Activated CD4-positive, alpha-beta T cell treated with anti-CD3 and anti-CD28 coated beads, Interleukin-2, amount 50 U/mL, for 1 hour (primary cell): ENCODE data around the gene CDYL.

Experiments used
- DNase-seq: peaks from one replicate; pipeline ENCODE4 v3.0.0-alpha.2; 2020

The CDYL gene

DNA sequence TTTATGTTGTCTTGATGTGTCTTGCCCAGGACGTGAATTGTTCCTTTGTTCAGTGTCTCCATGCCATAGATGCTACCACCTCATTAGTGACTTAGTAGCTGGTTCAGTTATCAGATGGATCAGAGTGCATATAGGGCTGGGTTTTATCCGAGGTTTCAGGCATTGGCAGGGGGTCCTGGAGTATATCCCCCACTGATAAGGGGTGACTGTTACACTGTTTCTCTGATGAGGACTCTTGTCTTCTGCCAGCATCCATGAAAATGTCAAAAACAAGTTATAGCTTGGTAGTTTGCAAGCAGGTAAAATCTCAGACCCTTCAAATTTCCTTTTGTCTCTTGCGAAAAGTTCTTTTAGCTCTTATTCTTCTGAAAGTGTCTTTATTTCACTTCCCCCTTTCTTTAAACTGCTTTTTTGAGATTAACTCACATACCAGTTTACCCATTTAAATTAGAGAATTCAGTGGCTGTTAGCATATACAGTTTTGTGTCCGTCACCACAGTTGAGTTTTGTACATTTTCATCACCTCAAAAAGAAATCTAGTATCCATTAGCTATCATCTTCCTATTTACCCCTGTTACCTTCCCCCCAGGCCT is 109.2 kb downstream of the CDYL start:
- no peak for DNase-seq

DNA sequence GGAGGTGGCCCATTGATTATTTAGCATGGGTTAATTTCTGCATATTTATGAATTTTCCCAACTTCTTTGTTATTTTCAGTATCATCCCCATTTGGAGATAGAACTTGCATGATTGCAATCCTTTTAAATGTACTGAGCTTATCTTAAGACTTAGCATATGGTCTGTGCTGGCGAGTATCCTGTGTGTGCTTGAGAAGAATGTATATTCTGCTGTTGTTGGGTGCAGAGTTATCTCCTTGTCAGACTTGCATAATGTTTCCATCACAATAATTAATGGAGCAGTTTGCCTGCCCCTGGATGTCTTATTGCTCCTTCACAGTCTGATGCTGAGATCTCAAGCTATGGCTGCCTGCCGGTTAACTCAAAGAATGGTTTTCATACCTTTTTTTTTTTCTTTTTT is 112.6 kb downstream of the CDYL start:
- no peak for DNase-seq

DNA sequence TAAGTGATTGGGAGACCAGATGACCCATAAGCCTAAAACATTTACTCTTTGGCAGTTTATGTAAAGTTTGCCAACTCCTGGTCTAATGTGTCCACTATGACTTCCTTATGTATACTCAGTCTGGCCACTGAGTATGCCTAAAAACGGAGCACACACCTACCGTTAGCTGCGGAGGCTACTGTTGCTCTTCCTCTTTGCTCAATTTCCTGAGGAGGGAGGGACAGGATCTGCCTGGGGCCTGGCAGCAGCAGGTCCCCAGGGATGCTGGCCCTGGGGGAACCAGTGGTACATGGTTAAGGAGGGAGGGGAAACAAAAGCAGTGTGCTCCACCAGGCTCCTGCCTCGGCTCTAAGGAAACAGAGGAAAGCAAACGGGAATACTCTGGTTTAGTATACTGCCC is 113.5 kb downstream of the CDYL start:
- no peak for DNase-seq

DNA sequence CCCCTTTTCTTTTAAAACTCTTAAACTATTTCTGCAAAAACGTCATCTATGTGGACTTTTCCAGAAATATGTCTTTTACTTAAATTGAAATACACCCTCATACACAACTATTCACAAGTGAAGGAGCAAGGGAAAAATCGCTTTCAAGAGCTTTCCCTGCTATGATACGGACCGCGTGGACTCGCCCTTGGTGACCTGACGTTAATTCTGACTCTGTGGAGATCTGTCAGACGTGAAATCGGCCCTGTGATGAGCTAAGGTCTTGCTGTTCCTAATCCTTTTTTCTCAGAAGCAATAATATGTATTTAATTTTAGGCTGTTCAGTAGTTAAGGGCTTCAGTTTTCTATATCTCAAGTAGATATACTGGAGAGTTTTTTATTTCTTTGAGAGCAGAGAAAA is 114.0 kb downstream of the CDYL start:
- no peak for DNase-seq

DNA sequence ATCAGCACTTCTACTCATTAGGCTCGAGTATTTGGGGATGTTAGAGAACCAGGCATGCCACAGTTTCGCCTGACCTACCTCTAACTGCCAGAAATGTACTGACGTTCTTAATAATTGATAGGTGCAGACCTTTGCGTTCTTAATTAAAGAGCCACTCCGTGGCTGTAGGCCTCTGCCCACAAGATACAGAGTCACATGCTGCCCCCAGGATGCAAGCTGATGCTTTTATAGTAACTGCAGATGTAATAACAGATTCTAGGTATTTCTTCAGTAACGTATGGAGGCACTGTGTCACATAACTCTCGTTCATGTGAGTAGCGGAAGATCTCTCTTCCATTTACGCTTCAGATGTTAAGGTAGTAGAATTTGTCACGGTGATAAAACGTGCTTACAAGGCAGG is 114.4 kb downstream of the CDYL start:
- no peak for DNase-seq

DNA sequence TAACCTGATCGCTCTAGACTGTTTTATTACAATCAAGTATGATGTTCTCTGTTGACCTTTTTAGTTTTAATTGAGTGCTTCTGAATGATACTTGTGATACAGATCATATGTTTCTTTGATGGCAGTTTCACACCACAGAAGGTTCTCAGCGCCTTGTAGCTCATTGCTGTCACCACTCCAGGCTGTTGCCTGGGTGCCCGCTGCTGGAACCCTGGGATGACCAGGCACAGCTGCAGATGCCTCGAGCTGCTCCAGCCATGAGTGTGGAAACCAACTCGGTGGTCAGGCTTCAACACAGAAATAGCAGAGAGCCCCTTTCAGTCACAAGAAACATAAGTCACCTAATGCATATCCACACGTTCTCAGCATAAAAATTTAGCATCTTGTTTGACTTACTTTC is 114.9 kb downstream of the CDYL start:
- no peak for DNase-seq

DNA sequence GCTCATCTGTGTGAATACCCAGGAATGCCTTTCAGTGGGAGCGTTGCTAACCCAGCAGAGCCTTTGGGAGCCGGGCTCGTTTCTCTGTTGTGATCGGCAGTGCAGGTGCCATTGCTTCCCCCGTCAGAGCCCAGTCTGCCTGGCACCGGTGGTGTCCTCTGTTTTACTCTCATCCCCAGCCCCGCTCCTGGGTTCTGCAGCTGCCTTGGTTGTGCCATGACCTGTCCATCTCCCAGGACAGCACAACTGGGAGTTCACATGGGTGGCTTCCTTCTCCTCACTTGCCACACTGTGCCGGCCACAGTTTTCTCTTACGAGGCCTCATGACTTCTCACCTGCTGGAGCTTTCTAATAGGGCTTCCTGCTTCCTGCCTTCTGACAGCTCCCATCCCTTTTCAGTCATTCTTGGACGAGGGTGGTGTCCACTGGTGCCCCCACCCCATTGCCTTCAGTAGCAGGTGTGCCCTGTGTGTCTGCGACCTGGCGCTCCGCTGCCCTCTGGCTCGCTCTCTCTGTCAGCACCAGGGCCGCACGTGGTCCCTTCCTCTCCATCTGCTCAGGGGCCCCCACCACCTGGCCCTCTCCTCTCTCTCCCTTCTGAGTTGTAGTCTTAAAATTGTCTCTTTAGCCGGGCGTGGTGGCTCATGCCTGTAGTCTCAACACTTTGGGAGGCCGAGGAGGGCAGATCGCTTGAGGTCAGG is 116.7 kb downstream of the CDYL start:
- no peak for DNase-seq

DNA sequence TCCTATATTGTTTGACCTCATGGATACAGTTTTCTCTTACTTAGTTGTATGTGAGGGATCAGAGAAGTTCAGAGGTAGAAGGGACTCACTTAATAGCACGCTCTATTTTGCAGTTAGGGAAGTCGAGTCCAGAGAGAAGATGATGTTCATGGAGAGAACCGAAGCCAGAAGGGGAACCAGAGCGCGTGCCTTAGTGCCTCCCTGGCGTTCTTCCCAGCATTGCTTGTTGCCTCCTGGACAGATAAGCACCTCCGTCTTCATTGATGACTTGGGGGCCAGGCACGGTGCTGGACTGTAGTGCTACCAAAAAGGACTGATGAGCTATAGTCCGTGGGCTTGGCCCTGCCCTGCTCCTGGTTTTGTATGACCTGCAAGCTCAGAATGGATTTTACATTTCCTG is 117.8 kb downstream of the CDYL start:
- no peak for DNase-seq

DNA sequence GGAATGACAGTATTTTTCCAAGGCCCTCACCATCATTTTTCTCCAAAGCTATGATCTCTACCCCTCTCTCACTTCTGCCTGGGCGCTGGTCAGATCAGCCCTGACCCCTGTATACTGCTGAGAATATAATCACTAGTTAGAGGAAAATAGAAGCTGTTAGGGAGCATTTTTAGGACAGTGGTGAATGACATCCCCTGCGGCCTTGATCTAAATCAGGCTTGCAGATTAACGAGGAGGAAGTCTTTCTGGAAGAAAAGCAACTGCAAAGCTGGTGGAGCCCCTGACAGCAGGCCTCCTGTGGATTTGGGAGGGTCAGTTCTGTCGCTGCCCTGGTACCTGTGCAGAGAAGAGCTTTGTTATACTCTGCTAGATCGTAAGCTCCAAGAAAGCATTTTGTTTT is 119.8 kb downstream of the CDYL start:
- no peak for DNase-seq

DNA sequence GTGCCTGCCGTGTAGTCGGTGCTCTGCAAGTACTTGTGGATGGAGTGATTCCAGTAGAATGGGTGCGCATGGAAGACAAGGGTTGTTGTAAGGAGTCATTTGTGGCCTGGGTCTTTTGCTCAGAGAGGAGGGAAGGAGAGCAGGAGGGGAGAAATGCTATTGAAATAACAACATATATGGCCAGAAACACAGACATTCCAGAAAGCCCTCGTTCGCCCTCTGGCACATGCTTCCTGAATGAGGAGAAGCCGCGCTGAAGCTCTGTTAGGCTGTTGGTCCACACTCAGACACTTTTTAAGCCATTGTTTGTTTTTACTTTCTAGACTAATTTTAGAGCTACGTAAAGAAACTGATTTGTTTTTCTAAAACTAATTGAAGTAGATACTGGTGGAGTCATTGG is 120.2 kb downstream of the CDYL start:
- no peak for DNase-seq

DNA sequence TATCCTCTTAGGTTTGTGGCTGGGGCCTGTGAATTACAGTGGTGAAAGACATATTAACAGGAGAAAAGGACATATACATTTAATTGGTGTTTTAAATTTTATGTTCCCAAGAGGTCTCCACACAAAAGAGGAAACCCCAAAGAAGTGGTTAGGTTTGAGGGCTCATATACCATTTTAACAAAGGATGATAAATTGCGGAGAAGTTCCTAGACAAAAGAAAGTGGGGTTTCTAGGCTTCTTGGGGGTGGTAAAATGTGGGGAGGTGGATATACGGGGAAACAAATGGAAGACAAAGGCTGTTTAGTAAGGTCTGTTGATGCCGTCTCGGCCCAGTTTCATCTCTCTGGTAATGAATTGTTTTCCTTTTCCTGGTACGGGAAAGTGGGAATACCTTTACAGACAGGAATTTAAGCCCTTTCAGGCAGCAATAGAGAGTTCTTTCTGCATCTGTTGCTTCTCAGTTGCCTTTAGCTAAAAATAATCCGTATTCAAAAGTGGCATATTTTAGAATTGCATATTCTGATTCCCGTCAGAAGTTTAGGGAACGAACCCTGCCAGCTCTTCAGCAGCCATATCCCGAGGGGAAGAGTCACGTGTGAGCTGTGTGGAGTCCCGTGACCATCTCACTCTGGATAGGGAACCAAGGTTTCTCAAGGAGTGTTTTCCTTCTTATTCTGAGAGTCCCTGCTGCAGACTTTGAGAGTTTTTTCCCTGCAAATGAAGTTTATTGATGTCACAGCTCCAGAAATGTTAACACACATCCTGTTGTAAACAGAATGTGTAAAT is 123.2 kb downstream of the CDYL start:
- DNase-seq, result no peak

DNA sequence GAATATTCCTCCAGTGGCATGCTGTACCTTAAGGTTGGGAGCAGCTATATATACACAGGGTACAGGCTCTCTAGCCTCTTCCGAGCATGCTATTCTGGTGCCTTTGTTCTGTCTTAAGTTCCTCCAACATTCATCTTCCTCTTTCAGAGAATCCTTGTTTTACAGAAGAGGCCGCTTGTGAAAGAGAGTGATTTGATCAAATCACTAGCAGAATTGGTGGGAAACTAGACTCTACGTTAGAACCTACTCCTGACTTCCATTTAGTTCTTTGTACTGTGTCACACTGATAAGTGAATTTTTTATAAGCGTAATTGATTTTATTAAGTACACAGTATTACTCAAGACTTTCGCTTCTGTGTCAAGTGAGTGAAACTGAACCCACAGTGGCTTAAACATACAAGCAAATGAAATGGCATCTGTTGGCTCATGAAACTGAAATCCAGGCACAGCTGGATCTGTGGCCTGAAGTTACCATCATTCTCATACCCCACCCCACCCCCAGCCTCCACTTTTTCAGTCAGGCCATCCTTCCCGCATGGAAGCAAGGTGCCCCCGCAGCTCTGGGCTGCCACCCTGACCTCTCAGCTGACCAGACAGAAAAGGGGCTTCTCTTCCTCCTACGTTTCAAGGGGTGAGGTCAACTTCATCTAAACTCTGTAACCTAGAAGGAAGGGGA is 125.3 kb downstream of the CDYL start:
- no peak for DNase-seq

DNA sequence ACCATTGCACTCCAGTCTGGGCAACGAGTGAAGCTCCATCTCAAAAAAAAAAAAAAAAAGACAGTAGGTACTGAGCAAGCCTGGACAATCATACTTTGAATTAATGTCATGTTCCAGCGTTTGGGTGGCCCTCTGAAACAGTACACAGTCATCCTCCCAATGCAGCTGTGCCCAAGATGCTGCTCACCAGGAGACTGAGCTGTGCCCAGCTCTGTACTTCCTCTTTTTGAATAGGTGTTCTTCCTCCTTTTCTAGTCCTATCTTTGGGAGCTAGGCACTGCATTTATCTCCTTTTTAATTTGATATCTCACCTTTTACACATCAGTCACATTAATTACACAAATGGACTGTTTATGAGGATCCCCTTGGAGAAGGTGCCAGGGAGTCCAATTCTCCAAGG is 126.2 kb downstream of the CDYL start:
- no peak for DNase-seq

DNA sequence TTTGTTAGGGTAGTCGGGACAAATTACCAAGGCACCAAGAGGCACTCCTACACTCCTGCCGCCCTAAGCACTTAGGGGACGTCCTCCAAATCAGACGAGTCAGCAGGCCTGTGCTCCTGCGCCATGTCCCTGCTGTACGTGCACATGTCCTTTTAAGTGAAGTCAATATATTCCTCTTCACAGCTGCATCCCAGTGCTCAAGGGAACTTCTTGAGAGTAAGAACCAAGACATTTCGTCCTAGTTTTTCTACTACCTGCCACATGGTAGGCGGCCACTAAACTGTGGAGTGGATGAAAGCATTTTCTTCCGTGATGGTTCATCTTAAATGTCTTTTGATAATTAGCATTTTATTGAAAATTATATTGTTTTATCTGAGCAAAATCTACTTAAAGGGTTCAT is 126.9 kb downstream of the CDYL start:
- DNase-seq, result no peak

DNA sequence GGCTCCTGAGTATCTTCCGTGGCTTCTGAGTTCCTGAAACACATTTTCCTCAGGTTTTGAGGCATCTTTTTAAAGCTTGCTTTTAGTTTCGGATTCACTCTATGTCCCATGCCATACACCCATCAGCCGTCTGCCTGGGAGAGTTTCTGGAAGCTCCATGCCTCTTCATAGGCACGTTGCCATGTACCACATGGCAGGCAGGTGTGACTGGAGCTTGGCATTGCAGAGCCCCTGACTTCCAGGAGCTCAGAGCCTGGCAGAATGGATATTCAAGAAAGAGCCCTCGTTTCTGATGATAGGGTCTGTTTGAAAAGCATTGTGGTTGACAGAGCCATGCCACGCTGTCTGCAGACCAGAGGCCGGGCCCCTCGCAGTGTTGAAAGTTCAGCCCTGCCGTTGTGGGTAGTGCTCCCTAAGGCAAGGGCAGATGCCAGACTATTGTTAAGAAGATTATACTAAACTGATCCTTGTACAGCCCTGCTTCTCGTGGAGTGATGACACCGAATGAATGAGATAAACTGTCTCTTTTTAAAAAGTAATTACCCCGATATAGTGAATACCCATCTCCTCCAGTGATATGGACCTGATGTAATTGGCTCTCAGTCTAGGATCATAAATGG is 127.7 kb downstream of the CDYL start:
- DNase-seq, result no peak

DNA sequence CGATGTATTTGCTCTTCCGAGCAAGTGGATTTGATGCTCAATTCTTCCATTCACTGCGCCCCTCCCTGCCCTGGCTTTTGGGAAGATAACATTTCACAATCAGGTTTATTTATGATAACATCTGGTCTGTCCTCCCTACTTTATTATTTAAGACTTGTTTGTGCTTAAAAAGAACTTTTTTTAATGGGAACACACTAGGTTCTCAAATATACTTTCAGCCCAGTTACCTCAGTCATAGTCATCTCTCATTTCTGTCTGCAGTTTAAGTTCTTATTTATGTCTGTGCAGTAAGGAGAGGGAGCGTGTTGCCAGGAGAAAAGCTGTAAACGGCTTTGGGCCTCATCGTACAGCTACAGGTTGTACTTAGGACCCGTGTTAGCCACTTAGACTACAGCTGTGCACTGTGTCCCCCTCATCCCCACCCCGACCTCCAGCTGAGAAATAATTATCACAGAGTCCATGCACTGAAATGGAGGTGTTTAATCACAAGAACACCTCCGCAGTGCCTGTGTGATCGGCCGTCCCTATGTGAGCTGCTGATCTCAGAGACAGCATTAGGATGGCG is 128.3 kb downstream of the CDYL start:
- DNase-seq, result no peak

DNA sequence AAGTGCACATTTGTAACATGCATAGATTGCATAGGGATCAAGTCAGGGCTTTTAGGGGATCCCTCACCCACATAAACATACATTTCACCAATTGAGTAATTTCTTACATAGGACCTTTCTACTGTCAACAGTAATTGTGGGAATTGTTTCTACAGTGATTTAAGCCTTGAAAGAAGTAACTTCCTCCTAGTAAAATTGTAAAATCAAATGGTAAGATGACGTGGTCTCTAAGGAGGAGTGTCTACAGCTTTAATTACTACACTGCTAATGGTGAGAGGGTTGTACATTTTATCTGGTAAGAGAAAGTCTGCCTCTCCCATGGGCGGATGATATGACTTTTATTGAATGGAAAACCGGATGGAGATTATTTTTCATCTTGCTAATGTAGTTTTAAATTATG is 129.6 kb downstream of the CDYL start:
- no peak for DNase-seq

DNA sequence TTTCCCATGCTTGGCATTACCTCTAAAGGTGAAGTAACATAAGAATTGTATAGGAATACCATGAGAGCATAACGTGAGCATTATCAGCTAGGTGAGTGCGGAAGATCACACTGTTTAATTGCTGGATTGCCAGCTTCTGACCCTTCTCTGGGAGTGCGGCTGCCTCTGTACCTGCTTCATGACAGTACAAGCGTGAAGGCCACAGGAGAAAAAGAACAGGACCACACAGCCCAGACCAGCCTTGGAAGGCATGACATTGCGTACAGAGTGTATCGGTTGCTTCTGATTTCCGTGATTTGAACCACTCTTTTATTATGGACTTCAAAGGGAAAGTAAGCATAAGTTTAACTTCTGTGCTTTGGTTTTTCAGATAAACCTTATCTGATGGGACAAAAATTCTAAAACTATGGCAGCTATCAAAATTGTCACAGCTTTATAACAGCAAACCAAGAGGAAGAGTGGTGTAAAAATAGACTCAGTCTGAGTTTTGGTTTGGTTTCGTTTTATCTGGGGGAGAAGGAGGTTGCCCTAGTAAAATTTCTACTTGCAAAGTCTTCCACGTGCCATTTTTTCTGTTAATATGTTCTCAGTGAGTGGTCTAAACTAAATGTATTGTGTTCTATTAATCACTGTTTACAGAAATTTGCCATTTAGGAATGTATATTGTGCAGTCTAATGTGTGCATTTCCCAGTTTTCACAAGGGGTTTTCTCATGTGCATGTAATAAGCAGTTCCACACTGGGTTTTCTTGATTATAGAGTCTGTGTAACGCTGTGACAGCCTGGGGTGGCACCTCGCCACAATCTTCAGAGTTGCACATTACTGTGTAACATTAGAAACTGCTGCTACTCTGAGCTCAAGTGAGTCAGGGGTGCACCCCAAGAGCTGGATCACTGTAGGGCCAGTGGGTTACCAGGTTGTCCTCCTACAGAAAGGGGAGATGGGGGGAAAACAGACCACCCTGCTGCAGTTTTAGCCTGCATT is 130.4 kb downstream of the CDYL start:
- no peak for DNase-seq

DNA sequence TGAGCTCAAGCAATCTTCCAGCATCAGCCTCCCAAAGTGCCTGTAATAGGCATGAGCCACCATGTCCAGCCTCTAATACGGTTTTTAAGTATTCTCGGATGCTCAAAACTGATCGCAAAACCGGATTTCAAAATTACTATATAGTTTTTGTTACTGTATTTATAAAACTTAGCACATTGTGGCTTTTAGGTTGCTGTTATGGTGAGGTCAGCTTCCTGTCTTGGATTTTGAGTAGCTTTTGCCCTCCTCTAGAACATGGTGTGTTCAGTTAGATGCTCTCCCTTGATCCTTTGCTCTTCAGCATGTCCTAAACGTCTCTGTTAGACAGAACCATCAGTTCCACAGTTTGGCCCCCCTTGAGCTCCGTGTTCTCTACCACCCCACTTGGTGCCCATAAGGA is 131.4 kb downstream of the CDYL start:
- DNase-seq, result no peak

DNA sequence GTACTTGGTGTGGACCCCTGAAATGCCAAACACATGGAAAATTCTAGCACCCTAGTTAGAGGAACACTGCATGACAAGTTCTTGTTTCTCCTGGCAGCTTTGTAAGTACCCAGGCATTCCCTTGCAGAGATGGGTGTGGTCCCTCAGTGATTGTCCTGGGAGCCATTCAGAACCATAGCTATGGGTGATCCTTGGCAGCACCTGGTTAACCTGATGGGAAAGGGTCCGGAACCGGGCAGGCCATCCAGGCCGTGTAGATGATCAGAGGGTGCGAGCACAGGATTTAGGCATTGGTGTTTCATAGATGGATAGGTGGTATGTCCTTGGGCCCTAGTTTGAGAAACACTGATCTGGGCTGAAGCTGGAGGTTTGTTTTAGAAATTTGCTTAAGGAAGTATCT is 131.9 kb downstream of the CDYL start:
- no peak for DNase-seq

DNA sequence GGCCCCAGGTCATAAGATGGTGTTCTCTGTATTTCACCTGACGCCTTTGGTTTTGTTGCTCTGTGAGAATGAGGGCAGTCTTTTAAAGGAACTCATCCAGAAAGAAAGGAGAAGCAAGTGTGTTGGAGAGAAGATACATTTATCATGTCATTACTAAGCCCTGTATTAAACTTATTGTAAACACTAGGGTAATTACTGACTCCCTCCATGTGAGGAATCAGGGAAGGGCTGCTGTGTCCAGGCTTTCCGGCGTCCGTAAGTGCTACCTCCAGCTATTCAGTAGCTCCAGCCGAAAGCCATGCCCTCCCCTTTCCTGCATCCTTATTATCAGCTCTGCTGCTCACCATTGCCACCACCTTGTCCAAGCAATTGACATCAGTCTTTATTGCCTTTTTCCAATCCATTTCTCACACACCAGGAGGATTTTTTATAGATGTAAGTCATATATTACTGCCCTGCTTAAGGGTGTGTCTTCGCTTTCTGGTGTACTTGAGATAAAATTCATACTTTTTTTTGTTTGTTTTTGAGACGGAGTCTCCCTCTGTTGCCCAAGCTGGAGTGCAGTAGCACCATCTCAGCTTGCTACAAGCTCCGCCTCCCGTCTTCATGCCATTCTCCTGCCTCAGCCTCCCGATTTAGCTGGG is 133.0 kb downstream of the CDYL start:
- no peak for DNase-seq
